Measurements from ENCODE around the gene VSNL1. TPM values are rescaled to one million over a fixed set of nuclear protein-coding genes. Genes with fewer than 3 reads are reported as not detected.

Gene VSNL1
- total and polyA plus RNA-seq, 7 donors: 0.27 to 5.1 (median 1.1) TPM; not detected in 2

DNA sequence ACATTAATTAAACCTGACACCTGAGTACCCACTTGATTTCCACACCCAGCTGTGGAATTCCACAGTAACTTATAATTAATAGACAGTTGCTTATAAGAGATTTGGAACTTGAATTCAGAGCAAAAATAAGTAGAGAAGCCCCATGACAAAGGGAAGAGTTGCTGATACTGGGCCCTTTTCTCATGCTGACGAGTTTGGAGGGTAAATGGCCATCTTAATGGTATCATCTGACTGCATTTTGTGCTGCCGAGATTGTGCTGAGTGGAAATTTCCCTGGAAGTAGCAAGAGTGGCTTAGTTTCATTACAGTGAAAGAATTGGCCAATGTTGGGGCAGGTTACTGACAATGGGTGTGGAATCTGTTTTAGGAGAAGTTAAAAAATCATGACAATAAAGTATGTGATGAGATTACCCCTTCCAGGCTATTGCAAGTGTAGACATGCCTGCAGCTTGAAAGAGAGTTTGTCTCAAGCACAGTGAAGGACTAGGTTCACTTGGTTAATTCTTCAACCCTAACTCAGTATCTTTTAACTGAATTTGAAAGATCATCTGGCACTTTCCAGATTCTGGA, 49.9 kb downstream of the VSNL1 start:
- peaks cover 0 to 17% (median 8%) of the 10 kb centered on the region in 4 donors for H3K4me1 ChIP-seq
- H3K4me3 ChIP-seq: no peak overlapping the region
- no peaks in the 10 kb centered on the region for H3K9me3 ChIP-seq
- DNase-seq: no peak
- intact Hi-C loops (cut with DNase I): no loop called here
- no peak overlapping the region for H3K27ac ChIP-seq
- 79 to 87% methylated on average over 2 of the region's 2 CpGs for WGBS, 2 donors
- TF ChIP-seq EP300 (IDR thresholded peaks at IDR 0.05) (no peak), POLR2A (IDR thresholded peaks at IDR 0.05) (no peak), POLR2AphosphoS5 (IDR thresholded peaks at IDR 0.05) (no peak)
- TF ChIP-seq, protein P1, sequence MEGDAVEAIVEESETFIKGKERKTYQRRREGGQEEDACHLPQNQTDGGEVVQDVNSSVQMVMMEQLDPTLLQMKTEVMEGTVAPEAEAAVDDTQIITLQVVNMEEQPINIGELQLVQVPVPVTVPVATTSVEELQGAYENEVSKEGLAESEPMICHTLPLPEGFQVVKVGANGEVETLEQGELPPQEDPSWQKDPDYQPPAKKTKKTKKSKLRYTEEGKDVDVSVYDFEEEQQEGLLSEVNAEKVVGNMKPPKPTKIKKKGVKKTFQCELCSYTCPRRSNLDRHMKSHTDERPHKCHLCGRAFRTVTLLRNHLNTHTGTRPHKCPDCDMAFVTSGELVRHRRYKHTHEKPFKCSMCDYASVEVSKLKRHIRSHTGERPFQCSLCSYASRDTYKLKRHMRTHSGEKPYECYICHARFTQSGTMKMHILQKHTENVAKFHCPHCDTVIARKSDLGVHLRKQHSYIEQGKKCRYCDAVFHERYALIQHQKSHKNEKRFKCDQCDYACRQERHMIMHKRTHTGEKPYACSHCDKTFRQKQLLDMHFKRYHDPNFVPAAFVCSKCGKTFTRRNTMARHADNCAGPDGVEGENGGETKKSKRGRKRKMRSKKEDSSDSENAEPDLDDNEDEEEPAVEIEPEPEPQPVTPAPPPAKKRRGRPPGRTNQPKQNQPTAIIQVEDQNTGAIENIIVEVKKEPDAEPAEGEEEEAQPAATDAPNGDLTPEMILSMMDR (IDR thresholded peaks at IDR 0.05): no peak
- H3K36me3 ChIP-seq: no peaks in the 10 kb centered on the region
- no peaks in the 10 kb centered on the region for H3K27me3 ChIP-seq

DNA sequence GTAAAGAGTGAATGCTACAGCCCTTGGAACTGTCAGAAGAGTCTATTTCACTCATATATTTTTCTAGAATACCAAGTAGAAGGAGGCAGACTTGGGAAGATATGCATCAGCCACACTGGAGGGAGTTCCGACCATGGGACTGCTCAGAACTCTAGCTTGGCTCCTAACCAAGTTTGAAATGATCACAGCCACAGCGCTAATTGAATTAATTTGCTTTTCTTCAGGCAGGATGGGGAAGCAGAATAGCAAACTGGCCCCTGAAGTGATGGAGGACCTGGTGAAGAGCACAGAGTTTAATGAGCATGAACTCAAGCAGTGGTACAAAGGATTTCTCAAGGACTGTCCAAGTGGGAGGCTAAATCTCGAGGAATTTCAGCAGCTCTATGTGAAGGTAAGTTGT, 51.4 kb downstream of the VSNL1 start:
- no peak for DNase-seq
- 83 to 94% methylated on average over 3 of the region's 3 CpGs for WGBS, 2 donors
- H3K4me3 ChIP-seq: no peak overlapping the region
- no peak for TF ChIP-seq POLR2AphosphoS5 (IDR thresholded peaks at IDR 0.05)
- no peak for TF ChIP-seq POLR2A (IDR thresholded peaks at IDR 0.05)
- TF ChIP-seq EP300 (IDR thresholded peaks at IDR 0.05): no peak
- TF ChIP-seq, protein P1 (IDR thresholded peaks at IDR 0.05): no peak
- peaks cover 0 to 17% (median 8%) of the 10 kb centered on the region in 4 donors for H3K4me1 ChIP-seq
- H3K27me3 ChIP-seq: no peaks in the 10 kb centered on the region
- H3K9me3 ChIP-seq: no peaks in the 10 kb centered on the region
- no peak overlapping the region for H3K27ac ChIP-seq
- intact Hi-C loops (cut with DNase I): no loop called here
- no peaks in the 10 kb centered on the region for H3K36me3 ChIP-seq

DNA sequence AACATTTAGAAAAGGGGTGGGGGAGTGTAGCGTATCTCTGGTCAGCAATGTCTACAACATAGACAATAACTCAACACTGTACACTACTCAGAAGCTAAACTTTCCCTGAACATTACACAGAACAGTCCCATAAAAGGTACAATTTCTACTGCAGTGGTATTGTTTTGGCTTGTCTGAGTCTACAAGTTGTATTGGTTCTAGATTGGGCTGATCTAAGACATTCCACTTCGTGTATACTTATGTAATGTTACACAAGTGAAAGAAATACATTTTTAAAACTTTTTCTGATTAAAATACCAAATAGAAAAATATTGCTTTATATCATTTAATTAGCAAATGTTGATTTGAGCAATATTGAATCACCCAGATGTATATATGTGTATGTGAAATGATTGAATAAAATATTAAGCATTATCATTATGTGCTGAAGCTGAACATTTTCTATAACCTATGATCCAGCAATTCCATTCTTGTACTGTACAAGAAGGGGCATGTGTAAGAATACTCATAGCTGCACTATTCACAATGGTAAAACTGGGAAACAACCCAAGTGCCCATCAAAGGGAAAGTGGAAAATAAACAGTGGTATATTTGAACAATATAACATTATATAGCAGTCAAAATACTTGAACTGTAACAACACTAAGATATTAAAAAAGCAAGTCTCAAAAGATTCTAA, 52.4 kb downstream of the VSNL1 start:
- WGBS, 2 donors: 57 to 79% methylated on average over 2 of the region's 2 CpGs
- no peak for TF ChIP-seq POLR2A (IDR thresholded peaks at IDR 0.05)
- no peak for TF ChIP-seq EP300 (IDR thresholded peaks at IDR 0.05)
- TF ChIP-seq, protein P1 (IDR thresholded peaks at IDR 0.05): no peak
- no peak for TF ChIP-seq POLR2AphosphoS5 (IDR thresholded peaks at IDR 0.05)
- Histone ChIP-seq H3K27ac (no peak overlapping the region), H3K9me3 (no peaks in the 10 kb centered on the region), H3K4me3 (no peak overlapping the region), H3K4me1 (peaks cover 0 to 17% (median 8%) of the 10 kb centered on the region in 4 donors), H3K36me3 (no peaks in the 10 kb centered on the region), H3K27me3 (no peaks in the 10 kb centered on the region)
- no peak for DNase-seq
- intact Hi-C loops (cut with DNase I): no loop called here

DNA sequence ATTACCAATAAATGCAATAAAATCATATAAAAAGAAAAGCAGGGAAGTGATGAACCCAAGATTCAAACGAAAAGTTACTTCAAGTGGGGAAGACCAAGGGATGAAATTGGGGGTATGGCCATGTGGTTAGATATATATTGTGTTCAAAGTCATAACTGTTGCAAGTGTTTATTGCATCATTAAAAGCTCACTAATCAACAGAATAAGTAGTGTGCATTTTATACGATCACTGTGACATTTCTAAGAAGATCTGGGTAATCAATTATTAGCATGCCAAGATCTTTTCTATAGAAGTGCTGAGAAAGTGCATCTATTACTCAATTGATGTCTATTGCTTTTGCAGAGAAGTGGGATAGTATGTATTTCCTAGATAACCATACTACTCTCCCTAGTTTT, 52.9 kb downstream of the VSNL1 start:
- Histone ChIP-seq H3K27ac (no peak overlapping the region), H3K4me3 (no peak overlapping the region), H3K27me3 (no peaks in the 10 kb centered on the region), H3K4me1 (peaks cover 0 to 17% (median 8%) of the 10 kb centered on the region in 4 donors), H3K36me3 (no peaks in the 10 kb centered on the region), H3K9me3 (no peaks in the 10 kb centered on the region)
- no peak for TF ChIP-seq POLR2AphosphoS5 (IDR thresholded peaks at IDR 0.05)
- intact Hi-C loops (cut with DNase I): no loop called here
- WGBS, 2 donors: 60 to 80% methylated on average over 2 of the region's 2 CpGs
- DNase-seq: no peak

DNA sequence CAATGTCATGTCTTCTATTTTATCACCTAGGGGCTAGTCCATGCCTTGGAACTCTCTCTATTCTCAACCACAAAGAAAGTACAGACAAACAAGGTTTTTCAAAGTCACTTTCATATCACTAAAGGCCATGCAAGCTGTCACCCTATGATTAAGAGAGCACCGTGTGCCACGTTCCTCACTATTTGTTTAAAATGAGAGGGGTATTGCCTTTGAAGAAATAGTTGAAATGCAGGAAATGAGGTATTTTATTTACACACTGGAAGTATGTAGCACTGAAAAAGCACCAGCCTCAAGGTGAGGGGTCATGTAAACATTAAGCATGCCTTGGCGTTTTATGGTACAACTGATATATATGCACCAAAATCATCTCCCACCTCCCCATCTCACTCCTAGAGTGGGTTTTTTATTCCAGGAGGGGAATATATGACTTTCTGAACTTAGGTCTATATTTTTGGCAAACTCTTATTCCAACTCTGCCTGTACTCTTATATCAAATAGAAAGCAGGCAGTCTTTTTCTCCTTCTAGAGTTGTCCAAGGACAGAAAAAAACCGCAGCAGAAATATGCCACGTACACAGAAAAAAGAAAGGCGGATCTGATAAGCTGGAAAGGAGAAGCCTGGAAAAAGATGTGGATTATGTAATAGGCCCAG, 53.5 kb downstream of the VSNL1 start:
- no peaks in the 10 kb centered on the region for H3K9me3 ChIP-seq
- H3K27me3 ChIP-seq: no peaks in the 10 kb centered on the region
- H3K4me1 ChIP-seq: peaks cover 0 to 17% (median 8%) of the 10 kb centered on the region in 4 donors
- H3K4me3 ChIP-seq: no peak overlapping the region
- TF ChIP-seq, protein P1 (IDR thresholded peaks at IDR 0.05): no peak
- TF ChIP-seq POLR2A (IDR thresholded peaks at IDR 0.05) (no peak), POLR2AphosphoS5 (IDR thresholded peaks at IDR 0.05) (no peak)
- intact Hi-C loops (cut with DNase I): no loop called here
- WGBS, 2 donors: 48 to 71% methylated on average over 6 of the region's 6 CpGs
- DNase-seq: no peak
- no peaks in the 10 kb centered on the region for H3K36me3 ChIP-seq
- H3K27ac ChIP-seq: peak overlapping the region in 1 of 4 donors; percentile 33
